Fibroblast of lung (primary cell): ENCODE measurements around the gene SRPK2. TPM values are rescaled to one million over a fixed set of nuclear protein-coding genes. Genes with fewer than 3 reads are reported as not detected.
"Not testable (repeated sequence)": the region's sequence is repeated elsewhere in the genome, so short reads cannot be mapped to it uniquely, and the experiment has no call there.

Experiments used
- DNase-seq, 2 donors: peaks; one replicate each; pipeline versions ENCODE4 v3.0.0 to v3.0.0-alpha.2; 2010; ENCODE audit warnings: low read depth in 2 of 2
- H2AFZ ChIP-seq: 2 replicates; pipeline ENCODE4 v1.5.1; 2012; ENCODE audit warnings: low read length, control low read depth, inconsistent platforms
- H3K27ac ChIP-seq: 2 replicates; pipeline ENCODE4 v1.5.1; 2011; ENCODE audit warnings: low read length, control low read depth; ENCODE audit not compliant: insufficient read depth
- H3K27me3 ChIP-seq: 2 replicates; pipeline ENCODE4 v1.5.1; 2011; ENCODE audit warnings: mild to moderate bottlenecking, low read length; ENCODE audit not compliant: control insufficient read depth, insufficient read depth
- H3K36me3 ChIP-seq: 2 replicates; pipeline ENCODE4 v1.5.1; 2011; ENCODE audit warnings: low read length; ENCODE audit not compliant: control insufficient read depth, insufficient read depth
- H3K4me1 ChIP-seq: 2 replicates; pipeline ENCODE4 v1.5.1; 2011; ENCODE audit warnings: low read length; ENCODE audit not compliant: control insufficient read depth, insufficient read depth; ENCODE audit errors: extremely low read depth
- H3K4me2 ChIP-seq: 2 replicates; pipeline ENCODE4 v1.5.1; 2011; ENCODE audit warnings: low read length, control low read depth; ENCODE audit not compliant: insufficient read depth; ENCODE audit errors: extremely low read depth
- H3K4me3 ChIP-seq, 4 experiments: fragments of 200-600 bp in 1 of 4; sonication (generic) in 1 of 4; replicated peaks in 1 of 4; 2 replicates each; pipeline ENCODE4 v1.5.1; 2011 to 2016; ENCODE audit warnings: low read length in 4 of 4, low read depth in 3 of 4, mild to moderate bottlenecking in 3 of 4, control low read depth in 2 of 4, inconsistent platforms in 1 of 4, mixed read lengths in 1 of 4; ENCODE audit not compliant: insufficient read depth in 1 of 4; ENCODE audit errors: control extremely low read depth in 1 of 4
- H3K79me2 ChIP-seq: 2 replicates; pipeline ENCODE4 v1.5.1; 2012; ENCODE audit warnings: mild to moderate bottlenecking, low read length, inconsistent platforms; ENCODE audit not compliant: control insufficient read depth, insufficient read depth
- H3K9ac ChIP-seq: 2 replicates; pipeline ENCODE4 v1.5.1; 2011; ENCODE audit warnings: mild to moderate bottlenecking, low read length, control low read depth; ENCODE audit not compliant: insufficient read depth
- H3K9me3 ChIP-seq: 2 replicates; pipeline ENCODE4 v1.5.1; 2012; ENCODE audit warnings: low read depth, low read length; ENCODE audit not compliant: control insufficient read depth, insufficient read depth
- H4K20me1 ChIP-seq: 2 replicates; pipeline ENCODE4 v1.5.1; 2011; ENCODE audit warnings: low read length; ENCODE audit not compliant: control insufficient read depth, insufficient read depth; ENCODE audit errors: extremely low read depth
- EZH2 ChIP-seq: IDR thresholded peaks from 2 replicates; pipeline ENCODE4 v1.5.1; 2012; ENCODE audit warnings: low read length, control low read depth, mild to moderate bottlenecking; ENCODE audit errors: missing control alignments
- polyA plus RNA-seq, 2 donors: library from polyadenylated mRNA; depleted of rRNA in 1 of 2; stranded (reverse) in 1 of 2; unstranded in 1 of 2; fragments of >200 nt; gene quantifications; 2 replicates each; pipeline ENCODE4 v1.2.1, GENCODE V29; 2011 to 2012; ENCODE audit warnings: missing spikeins in 1 of 2
- total RNA-seq: library from RNA; depleted of rRNA; stranded (reverse); fragments of >200 nt; gene quantifications from 2 replicates; pipeline ENCODE4 v1.2.1, GENCODE V29; 2014
- TF ChIP-seq, protein P1 (sequence below), 2 donors: IDR thresholded peaks in 1 of 2; conservative IDR thresholded peaks in 1 of 2; 1 replicate in 1 of 2; 2 replicates in 1 of 2; pipeline ENCODE4 v1.5.1; 2011 to 2012; ENCODE audit warnings: low read length in 2 of 2, control low read depth in 1 of 2, inconsistent platforms in 1 of 2, low read depth in 1 of 2, mild to moderate bottlenecking in 1 of 2

The SRPK2 gene
- total and polyA plus RNA-seq, 2 donors (not counting 1 experiment from before 2014, with no cell fraction given), result 27.8 to 61.8 TPM

DNA sequence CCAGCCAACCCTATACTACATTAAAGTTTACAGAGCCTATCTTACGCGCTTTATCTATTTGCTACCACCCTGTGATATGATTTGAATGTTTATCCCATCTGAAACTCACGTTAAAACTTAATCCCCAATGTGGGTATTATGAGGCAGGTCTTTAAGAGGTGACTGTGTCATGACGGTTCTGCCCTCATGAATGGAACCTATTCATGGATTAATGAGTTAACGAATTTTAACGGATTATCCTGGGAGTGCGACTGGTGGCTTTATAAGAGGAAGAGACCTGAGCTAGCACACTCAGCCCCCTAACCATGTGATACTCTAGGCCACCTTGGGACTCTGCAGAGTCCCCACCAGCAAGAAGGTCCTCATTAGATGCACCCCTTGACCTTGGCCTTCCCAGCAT lies 37.8 kb downstream of the SRPK2 start:
- Histone ChIP-seq H3K4me2 (no peak overlapping the region), H4K20me1 (no peaks in the 10 kb centered on the region), H3K4me3 (no peak overlapping the region), H3K79me2 (peaks cover 33% of the 10 kb centered on the region), H3K4me1 (peaks cover 20% of the 10 kb centered on the region), H3K27me3 (no peaks in the 10 kb centered on the region), H3K9me3 (no peaks in the 10 kb centered on the region), H3K36me3 (no peaks in the 10 kb centered on the region), H2AFZ (no peak overlapping the region), H3K9ac (no peak overlapping the region), H3K27ac (no peak overlapping the region)
- DNase-seq, result no peak
- TF ChIP-seq, protein P1, sequence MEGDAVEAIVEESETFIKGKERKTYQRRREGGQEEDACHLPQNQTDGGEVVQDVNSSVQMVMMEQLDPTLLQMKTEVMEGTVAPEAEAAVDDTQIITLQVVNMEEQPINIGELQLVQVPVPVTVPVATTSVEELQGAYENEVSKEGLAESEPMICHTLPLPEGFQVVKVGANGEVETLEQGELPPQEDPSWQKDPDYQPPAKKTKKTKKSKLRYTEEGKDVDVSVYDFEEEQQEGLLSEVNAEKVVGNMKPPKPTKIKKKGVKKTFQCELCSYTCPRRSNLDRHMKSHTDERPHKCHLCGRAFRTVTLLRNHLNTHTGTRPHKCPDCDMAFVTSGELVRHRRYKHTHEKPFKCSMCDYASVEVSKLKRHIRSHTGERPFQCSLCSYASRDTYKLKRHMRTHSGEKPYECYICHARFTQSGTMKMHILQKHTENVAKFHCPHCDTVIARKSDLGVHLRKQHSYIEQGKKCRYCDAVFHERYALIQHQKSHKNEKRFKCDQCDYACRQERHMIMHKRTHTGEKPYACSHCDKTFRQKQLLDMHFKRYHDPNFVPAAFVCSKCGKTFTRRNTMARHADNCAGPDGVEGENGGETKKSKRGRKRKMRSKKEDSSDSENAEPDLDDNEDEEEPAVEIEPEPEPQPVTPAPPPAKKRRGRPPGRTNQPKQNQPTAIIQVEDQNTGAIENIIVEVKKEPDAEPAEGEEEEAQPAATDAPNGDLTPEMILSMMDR (conservative IDR thresholded peaks at IDR 0.05 in 1 of 2, IDR thresholded peaks at IDR 0.05 in 1 of 2; ENCODE audit: low read depth in 1 of 2, low read length in 2 of 2), result no peak
- TF ChIP-seq EZH2, result no peak

DNA sequence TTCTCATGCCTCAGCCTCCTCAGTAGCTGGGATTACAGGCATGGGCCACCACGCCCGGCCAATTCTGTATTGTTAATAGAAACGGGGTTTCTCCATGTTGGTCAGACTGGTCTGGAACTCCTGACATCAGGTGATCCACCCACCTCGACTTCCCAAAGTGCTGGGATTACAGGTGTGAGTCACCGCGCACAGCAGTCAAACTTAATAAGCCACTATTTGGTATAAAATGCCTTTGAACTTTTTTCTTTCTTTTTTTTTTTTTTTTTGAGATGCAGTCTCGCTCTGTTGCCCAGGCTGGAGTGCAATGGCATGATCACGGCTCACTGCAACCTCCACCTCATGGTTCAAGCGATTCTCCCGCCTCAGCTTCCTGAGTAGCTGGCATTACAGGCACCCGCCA lies 40.5 kb downstream of the SRPK2 start:
- not testable (repeated sequence) for H3K36me3 ChIP-seq, H3K9ac ChIP-seq, H3K9me3 ChIP-seq, H3K4me1 ChIP-seq, H3K4me2 ChIP-seq, DNase-seq, H3K4me3 ChIP-seq, H4K20me1 ChIP-seq, H2AFZ ChIP-seq, H3K27ac ChIP-seq, H3K27me3 ChIP-seq
- H3K79me2 ChIP-seq, result peaks cover 17% of the 10 kb centered on the region

DNA sequence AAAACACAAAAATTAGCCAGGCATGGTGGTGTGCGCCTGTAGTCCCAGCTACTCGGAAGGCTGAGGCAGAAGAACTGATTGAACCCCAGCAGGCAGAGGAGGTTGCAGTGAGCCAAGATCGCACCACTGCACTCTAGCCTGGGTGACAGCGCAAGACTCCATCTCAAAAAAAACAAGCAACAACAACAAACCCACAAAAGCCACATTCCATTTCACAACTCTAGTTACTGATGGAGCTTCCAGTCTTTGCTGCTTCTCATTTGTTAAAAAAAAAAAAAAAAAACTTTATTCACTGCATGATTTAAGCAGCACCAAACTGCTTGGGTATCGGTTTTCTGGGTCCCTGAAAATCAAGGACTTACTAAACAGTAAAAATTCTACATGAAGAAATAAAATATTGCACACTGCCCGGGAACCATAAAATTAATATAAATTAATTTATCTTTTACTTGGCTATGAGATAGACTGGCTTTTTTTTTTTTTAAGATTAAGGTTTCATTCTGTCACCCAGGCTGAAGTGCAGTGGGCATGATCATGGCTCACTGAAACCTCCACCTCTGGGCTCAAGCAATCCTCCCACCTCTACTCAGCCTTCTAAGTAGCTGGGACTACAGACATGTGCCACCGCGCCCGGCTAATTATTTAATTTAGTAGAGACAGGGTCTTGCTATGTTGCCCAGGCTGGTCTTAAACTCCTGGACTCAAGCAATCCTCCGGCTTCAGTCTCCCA lies 42.0 kb downstream of the SRPK2 start:
- no peaks in the 10 kb centered on the region for H3K9me3 ChIP-seq
- H3K9ac ChIP-seq, result no peak overlapping the region

More for the DNA sequence above, 42.0 kb downstream of the SRPK2 start:
- Histone ChIP-seq H3K27ac (no peak overlapping the region), H2AFZ (no peak overlapping the region), H3K27me3 (no peaks in the 10 kb centered on the region), H3K4me3 (no peak overlapping the region), H4K20me1 (no peaks in the 10 kb centered on the region), H3K4me1 (no peaks in the 10 kb centered on the region), H3K36me3 (no peaks in the 10 kb centered on the region), H3K4me2 (no peak overlapping the region), H3K79me2 (peaks cover 19% of the 10 kb centered on the region)
- no peak for DNase-seq
- TF ChIP-seq EZH2, result no peak
- TF ChIP-seq, protein P1 (conservative IDR thresholded peaks at IDR 0.05 in 1 of 2, IDR thresholded peaks at IDR 0.05 in 1 of 2; ENCODE audit: low read depth in 1 of 2, low read length in 2 of 2), result no peak
